HL-60 (cell line): Measurements from ENCODE around the gene A4GALT.

ENCODE experiments used
- DNase-seq, 2 experiments: peaks; one replicate each; pipeline ENCODE4 v3.0.0-alpha.2; 2010 to 2020; ENCODE audit warnings: low read depth in 1 of 2, low spot score in 1 of 2
- H3K27ac ChIP-seq: fragments of 250-450 bp; sonication (Bioruptor Pico); replicated peaks from 2 replicates; pipeline ENCODE4 v1.5.1; 2020; ENCODE audit warnings: mild to moderate bottlenecking, moderate library complexity
- H3K27me3 ChIP-seq: fragments of 250-450 bp; sonication (Bioruptor Pico); 2 replicates; pipeline ENCODE4 v1.5.1; 2021; ENCODE audit warnings: mild to moderate bottlenecking, moderate library complexity; ENCODE audit not compliant: insufficient read depth, poor library complexity, severe bottlenecking
- H3K4me3 ChIP-seq: replicated peaks from 2 replicates; pipeline ENCODE4 v1.5.1; 2011; ENCODE audit warnings: mild to moderate bottlenecking, control low read depth, low read length; ENCODE audit not compliant: insufficient read depth
- CTCF ChIP-seq: IDR thresholded peaks from one replicate; pipeline ENCODE4 v1.5.1; 2011; ENCODE audit warnings: low read length, control low read depth, inconsistent platforms; ENCODE audit not compliant: insufficient read depth
- GABPA ChIP-seq: IDR thresholded peaks from 2 replicates; pipeline ENCODE4 v1.6.1; 2012; ENCODE audit warnings: low read depth
- POLR2AphosphoS5 ChIP-seq: IDR thresholded peaks from 2 replicates; pipeline ENCODE4 v1.6.1; 2012; ENCODE audit warnings: low read depth
- REST ChIP-seq: IDR thresholded peaks from 2 replicates; pipeline ENCODE4 v1.6.1; 2012; ENCODE audit warnings: low read depth; ENCODE audit not compliant: insufficient replicate concordance
- SPI1 ChIP-seq: IDR thresholded peaks from 2 replicates; pipeline ENCODE4 v1.6.1; 2012; ENCODE audit warnings: low read depth, mild to moderate bottlenecking, borderline replicate concordance

The A4GALT gene

GRCh38 chr22:42693763-42694683, 26.6 kb downstream of the A4GALT start:
- no peak overlapping the region for H3K27ac ChIP-seq
- TF ChIP-seq SPI1: no peak
- TF ChIP-seq CTCF: no peak
- no peak for TF ChIP-seq GABPA
- TF ChIP-seq REST: no peak
- no peak for TF ChIP-seq POLR2AphosphoS5

GRCh38 chr22:42693055-42693762, 27.5 kb downstream of the A4GALT start:
- no peak for DNase-seq
- Histone ChIP-seq H3K27ac (no peak overlapping the region), H3K27me3 (no peaks in the 10 kb centered on the region), H3K4me3 (no peak overlapping the region)
- no peak for TF ChIP-seq REST
- TF ChIP-seq GABPA: no peak
- no peak for TF ChIP-seq POLR2AphosphoS5
- TF ChIP-seq SPI1: no peak
- TF ChIP-seq CTCF: no peak

More at GRCh38 chr22:42693763-42694683, 26.6 kb downstream of the A4GALT start:
- no peak for DNase-seq
- Histone ChIP-seq H3K27me3 (no peaks in the 10 kb centered on the region), H3K4me3 (no peak overlapping the region)

GRCh38 chr22:42692239-42693054, 28.2 kb downstream of the A4GALT start:
- Histone ChIP-seq H3K4me3 (no peak overlapping the region), H3K27me3 (no peaks in the 10 kb centered on the region), H3K27ac (no peak overlapping the region)
- TF ChIP-seq CTCF (no peak), POLR2AphosphoS5 (no peak), REST (no peak)
- no peak for DNase-seq
